Stimulated activated CD8-positive, alpha-beta memory T cell treated with anti-CD3 and anti-CD28 coated beads, Interleukin-12 subunit alpha, Interleukin-12 subunit beta, amount 100 ng/mL, for 4 hours (primary cell): ENCODE results near the gene SPX.

Experiments
- DNase-seq: peaks from one replicate; pipeline ENCODE4 v3.0.0-alpha.2; 2020; ENCODE audit warnings: low read depth

The SPX gene

GRCh38 chr12:21526053-21526452, at the start of gene SPX:
Gene SPX (plus strand): TSS chr12:21526296. CDS start chr12:21526473, 177 bp downstream.
- no peak for DNase-seq

GRCh38 chr12:21476949-21477348, 49.1 kb upstream of the SPX start:
- DNase-seq = no peak

- no peak for DNase-seq
Observed at GRCh38 chr12:21478756-21479455, 47.2 kb upstream of the SPX start.

- no peak for DNase-seq
Observed at GRCh38 chr12:21483531-21483930, 42.6 kb upstream of the SPX start.

GRCh38 chr12:21485998-21486397, 40.1 kb upstream of the SPX start:
- no peak for DNase-seq

GRCh38 chr12:21499765-21500164, 26.3 kb upstream of the SPX start:
- DNase-seq = no peak

GRCh38 chr12:21500786-21501257, 25.3 kb upstream of the SPX start:
- DNase-seq = no peak

GRCh38 chr12:21501258-21502163, 24.6 kb upstream of the SPX start, which contains the start of the genes GOLT1B and RECQL:
Gene GOLT1B (plus strand): TSS chr12:21501789. CDS start chr12:21501924, 135 bp downstream.
Gene RECQL (minus strand): TSS chr12:21501635. CDS start chr12:21499570, 2,065 bp downstream.
- peak; percentile 72 for DNase-seq

GRCh38 chr12:21502164-21502496, 24.0 kb upstream of the SPX start:
- DNase-seq = peak; percentile 13

GRCh38 chr12:21502872-21503271, 23.2 kb upstream of the SPX start:
- DNase-seq = no peak

GRCh38 chr12:21505888-21506287, 20.2 kb upstream of the SPX start:
- DNase-seq = no peak

- DNase-seq = no peak
Observed at GRCh38 chr12:21507849-21508248, 18.2 kb upstream of the SPX start.

- DNase-seq = no peak
Observed at GRCh38 chr12:21509768-21510167, 16.3 kb upstream of the SPX start.

GRCh38 chr12:21516281-21516680, 9.8 kb upstream of the SPX start:
- DNase-seq = no peak

- DNase-seq = no peak
Observed at GRCh38 chr12:21518451-21518850, 7.6 kb upstream of the SPX start.

GRCh38 chr12:21521541-21521940, 4.6 kb upstream of the SPX start:
- no peak for DNase-seq

- no peak for DNase-seq
Observed at GRCh38 chr12:21523148-21523547, 2.9 kb upstream of the SPX start.

- DNase-seq = no peak
Observed at GRCh38 chr12:21526721-21527345, 737 bp downstream of the SPX start.

- DNase-seq = peak; percentile 28
Observed at GRCh38 chr12:21527451-21528180, 1.5 kb downstream of the SPX start.

- no peak for DNase-seq
Observed at GRCh38 chr12:21528953-21529352, 2.9 kb downstream of the SPX start.

GRCh38 chr12:21529456-21529855, 3.4 kb downstream of the SPX start:
- DNase-seq = no peak
